NCI-H146 treated with DMSO at 0.1 percent for 48 hours (cell line): ENCODE data around the gene EIF4A3.
"Not testable (repeated sequence)": the region's sequence is repeated elsewhere in the genome, so short reads cannot be mapped to it uniquely, and the experiment has no call there.

ENCODE experiments used
- DNase-seq: peaks from one replicate; lab custom pipeline; 2025; ENCODE audit not compliant: unreplicated experiment; lab: John Stamatoyannopoulos, UW

EIF4A3 gene

DNA sequence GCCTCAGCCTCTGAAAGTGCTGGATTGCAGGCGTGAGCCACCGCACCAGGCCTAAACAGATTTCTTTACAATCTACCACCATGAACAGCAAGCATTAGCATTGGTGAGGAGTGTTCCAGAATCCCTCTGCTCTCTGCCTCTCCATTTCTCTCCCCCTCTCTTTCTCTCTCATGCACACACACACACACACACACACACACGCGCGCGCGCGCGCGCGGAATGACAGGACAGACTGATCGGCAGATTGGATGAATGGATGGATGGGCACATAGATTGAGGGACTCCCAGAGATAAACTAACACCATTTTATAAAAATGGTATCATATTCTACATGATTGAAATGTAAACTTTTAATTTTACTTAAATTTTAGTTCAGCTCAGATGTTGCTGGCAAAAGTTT is 26.2 kb upstream of the EIF4A3 start:
- DNase-seq = no peak

DNA sequence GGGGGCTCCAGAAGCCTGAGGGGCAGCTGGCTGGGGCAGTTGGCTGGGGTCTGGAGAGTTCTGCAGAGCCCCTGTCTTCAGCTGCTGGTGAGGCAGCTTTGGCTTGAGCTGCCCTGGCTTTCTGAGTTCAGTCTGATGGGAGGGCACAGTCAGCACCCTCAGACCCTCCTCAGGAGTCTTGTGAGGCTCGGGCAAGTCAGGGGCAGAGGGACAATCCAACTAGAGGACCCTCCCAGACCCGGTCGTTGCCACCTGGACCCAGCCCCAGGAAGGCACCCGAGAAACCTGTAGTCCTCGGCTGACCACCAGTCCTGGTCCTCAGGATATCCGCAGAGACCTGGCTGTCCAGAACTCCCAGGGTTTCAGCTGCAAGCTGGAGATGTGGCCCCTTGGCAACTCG is 24.8 kb upstream of the EIF4A3 start:
- no peak for DNase-seq

DNA sequence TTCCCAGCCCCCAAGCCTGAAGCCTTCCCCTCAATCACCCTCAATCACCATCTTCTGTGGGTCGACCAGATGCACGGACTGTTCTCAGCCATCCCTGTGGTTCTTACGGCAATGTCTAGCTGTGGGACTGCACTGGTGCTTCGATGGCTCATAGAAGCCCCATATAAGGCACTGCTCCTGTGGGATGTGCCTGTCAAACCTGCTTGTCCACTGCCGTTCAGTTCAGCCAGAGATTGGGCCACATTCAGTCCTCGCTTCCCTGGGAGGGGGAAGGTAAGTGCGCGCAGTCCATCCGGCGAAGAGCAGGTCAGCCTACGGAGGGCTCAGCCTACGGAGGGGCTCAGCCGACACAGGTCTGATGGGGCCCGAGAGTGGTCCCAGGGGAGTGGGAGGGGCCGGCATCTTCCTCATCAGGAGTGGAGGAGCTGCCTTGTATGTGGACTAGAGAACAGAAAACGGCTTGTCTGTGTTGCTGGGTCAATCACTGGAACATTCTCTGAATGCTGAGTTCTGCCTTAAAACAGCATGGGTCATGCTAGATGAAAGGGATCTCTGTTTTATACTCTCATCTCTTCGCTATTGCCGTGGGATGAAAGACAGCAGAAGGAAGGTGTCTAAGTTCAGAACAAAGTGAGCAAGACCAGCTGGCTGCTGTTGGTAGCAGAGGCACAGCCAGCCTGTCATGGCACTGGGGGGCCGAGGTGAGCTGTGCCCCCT is 23.0 kb upstream of the EIF4A3 start, which contains the start of gene CARD14:
Gene CARD14 (plus strand): TSS at position 247 of the 717 bp plus-strand sequence. CDS start 11,409 bp downstream, outside the sequence.
- no peak for DNase-seq

DNA sequence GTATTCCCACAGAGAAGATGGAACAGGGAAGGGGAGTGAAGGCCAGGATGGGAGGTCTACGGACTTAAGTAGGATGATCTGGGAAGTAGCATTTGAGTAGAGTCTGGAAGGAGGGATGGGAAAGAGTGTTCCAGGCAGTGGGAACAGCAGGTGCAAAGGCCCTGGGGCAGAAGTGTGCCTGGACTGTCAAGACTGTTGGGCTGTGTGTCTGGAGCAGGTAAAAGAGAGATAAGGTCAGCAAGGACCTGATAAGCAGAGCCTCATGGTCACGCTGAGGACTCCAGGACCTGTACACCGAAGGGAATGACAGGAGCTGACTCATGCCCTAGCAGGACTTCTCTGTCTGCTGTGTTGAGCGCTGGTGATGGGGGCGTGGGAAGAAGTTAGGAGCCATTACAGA is 22.2 kb upstream of the EIF4A3 start:
- DNase-seq = no peak

DNA sequence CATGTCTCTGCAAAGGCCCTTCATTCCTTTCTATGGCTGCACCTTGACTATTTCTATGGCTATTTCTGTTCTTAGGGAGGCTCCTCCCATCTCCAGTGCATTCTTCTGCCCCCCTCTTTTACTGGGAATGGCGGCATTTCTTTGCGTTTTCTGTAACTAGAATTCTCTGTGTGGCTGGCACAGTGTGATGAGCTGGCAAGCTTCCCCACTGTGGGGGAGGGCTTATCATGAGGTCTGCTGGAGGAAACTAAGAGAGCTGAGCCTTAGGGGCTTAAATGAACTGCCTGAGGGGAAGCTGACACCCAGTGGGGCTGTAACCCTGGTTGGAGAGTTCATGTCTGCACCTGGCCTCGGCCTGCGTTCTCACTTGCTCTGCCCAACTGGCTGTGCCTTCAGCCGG is 21.4 kb upstream of the EIF4A3 start:
- DNase-seq = peak; percentile 30

DNA sequence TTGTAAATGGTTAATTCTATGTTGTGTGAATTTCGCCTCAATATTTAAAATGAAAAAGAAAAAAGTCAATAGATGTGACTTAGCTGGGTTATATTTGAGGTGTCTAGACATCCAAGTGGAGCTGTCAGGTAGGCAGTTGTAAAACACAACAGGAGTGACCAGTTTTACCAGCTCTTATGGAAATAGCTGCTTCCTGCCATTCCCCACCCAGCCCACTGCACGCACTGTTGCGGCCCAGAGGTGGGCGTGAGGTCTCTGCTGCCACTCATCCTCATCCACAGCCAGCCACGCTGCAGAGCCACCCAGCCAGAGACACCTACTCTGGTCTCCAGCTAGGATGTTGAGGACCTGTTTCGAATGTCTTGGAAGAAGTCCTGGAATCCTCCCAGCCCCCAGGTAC is 19.5 kb upstream of the EIF4A3 start:
- no peak for DNase-seq

DNA sequence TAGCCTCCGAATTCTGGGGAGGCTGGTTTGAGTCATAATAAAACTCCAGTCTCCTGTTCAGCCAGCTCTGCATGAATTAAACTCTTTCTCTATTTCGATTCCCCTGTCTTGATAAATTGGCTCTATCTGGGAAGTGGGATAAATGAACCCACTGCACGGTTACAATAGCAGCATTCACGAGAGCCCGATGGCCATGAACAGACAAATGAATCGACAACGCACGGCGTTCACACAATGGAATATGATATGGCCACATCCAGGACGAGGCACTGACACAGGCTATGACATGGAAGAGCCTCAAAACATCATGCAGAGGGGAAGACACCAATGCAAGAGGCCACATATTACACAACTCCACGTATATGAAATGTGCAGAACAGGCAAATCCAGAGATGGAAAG is 17.3 kb upstream of the EIF4A3 start:
- no peak for DNase-seq

DNA sequence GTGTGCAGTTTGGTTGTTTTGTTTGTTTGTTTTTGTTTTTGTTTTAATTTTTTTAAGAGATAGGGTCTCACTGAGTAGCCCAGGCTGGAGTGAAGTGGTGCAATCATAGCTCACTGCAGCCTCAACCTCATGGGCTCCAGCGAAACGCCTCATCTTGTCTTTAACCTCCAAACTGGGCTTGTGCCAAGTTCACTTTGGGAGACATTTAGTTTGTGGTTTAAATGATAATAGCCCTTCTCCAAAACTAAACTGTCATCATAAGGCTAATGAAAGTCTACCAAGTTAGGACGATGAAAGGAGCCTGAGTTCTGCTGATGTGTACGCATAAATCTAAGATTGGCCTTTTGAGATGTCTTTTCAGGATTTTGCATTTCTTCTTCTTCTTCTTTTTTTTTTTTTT is 16.4 kb upstream of the EIF4A3 start:
- no peak for DNase-seq

DNA sequence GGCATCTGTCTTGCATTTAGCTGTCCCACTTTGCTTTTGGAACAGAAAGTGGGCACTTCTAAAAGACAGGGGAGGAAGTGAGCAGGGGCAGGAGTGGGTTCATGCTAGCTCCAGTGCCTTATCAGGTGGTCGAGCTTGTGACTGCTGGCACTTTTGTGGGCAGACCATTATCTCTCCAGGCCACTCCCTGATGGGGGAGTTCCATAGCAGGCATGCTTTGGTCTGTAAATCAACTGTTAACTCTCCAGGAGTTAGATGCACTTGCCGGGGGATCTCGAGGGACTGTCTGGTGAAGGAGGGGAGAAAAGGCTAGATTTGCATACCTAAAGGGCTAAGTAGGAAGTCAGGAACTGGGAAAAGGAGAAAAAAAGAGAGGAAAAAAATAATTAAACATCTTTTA is 13.6 kb upstream of the EIF4A3 start:
- no peak for DNase-seq

DNA sequence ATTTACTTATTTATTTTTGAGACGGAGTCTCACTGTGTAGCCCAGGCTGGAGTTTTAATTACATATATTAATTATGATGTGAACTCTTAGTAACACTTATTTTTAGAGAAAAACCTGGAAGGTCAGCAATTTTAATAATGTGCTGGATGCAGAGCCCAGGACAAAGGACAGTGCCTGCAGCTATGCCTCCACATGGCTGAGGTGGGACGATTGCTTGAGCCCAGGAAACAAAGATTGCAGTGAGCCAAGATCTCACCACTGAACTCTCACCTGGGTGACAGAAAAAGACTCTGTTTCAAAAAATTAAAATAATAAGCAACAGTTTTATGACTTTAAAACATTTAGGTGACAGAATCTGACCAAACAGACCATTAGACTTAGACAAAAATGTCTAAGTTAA is 11.9 kb upstream of the EIF4A3 start:
- DNase-seq = no peak

DNA sequence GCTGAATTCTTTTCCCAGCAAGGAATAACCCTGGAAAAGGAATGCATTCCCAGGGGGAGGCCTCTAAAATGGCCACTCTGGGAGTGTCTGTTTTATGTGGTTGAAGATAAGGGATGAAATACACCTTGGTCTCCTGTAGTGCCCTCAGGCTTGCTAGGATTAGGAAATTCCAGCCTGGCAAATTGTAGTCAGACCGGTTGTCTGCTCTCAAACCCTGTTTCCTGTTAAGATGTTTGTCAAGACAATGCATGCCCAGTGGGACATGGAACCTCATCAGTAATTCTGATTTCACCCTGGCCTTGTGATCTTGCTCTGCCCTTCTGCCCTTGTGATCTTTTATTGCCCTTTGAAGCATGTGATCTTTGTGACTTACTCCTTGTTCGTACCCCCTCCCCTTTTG is 8.7 kb upstream of the EIF4A3 start:
- not testable (repeated sequence) for DNase-seq

DNA sequence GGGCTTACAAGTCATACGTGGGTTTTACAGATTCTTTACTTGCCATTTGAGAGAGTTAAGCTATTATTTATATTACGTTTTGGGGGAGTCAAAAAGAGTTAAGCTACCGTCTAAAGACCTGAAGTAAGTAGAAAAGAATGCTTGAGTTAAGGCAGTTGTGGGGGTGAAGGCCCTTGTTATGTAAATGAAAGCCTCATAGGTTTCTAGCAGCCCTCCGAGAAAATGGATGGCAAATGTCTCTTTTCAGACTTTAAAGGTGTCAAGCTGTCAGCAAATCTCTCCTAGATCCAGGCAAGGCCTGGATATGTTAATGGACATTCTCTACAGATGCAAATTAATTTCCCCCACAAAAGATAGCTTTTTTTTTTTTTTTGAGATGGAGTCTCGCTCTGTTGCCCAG is 7.2 kb upstream of the EIF4A3 start:
- DNase-seq = no peak

DNA sequence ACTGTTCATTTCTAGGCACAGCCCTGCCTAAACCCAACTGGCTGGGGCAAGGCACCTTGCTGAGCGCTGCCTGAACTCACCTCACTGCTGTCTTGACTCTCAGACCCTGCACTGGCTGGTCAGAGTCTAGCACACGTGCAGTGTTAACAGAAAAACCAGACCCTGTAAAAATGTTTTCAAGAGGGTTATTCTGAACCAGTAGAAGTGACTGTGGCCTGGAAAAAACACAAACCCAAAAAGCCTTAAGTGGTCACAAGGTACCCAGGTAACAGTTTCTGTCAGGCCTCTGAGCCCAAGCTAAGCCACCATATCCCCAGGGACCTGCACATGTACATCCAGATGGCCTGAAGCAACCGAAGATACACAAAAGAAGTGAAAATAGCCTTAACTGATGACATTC is 6.1 kb upstream of the EIF4A3 start:
- DNase-seq = no peak

DNA sequence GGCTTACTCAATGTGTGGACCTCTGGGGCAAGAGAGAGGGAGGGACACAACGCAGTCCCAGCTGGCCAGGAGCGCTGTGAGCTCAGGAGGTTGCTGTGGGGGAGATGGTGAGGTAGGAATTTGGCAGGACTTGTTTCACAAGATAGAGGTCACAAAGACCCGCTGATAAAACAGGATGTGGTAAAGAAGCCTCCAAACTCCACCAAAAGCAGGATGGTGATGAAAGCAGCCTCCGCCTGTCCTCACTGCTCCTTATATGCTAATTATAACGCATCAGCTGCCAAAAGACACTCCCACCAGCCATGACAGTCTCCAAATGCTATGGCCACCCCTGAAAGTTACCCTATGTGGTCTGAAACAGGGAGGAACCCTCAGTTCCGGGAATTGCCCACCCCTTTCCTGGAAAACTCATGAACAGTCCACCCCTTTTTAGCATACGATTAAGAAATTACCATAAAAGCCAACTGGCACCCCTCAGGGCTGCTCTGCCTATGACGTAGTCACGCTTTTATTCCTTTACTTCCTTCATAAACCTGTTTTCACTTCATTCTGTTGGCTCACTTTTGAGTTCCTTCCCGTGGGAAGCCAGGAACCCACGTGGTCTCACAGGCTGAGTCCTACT is 5.3 kb upstream of the EIF4A3 start:
- DNase-seq = no peak

DNA sequence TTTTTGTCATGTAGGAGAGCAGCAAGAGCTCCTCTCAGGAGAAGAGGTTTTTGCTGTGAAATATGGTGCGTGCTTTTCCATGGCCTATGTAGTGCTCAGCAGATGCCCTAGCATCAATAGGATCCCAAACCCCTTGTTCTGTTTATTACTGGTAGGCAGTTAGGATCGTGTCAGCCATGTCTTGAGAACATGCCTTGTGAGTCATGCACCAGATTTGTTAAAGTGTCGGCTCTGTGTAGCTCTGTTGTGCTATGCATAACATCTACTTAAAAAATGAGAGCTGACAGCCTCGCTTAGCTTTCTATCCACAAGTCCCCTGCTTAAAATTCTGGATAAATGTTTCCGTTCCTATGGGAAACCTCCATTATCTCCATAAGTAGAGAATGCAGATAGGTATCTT is 4.4 kb upstream of the EIF4A3 start:
- DNase-seq = no peak

DNA sequence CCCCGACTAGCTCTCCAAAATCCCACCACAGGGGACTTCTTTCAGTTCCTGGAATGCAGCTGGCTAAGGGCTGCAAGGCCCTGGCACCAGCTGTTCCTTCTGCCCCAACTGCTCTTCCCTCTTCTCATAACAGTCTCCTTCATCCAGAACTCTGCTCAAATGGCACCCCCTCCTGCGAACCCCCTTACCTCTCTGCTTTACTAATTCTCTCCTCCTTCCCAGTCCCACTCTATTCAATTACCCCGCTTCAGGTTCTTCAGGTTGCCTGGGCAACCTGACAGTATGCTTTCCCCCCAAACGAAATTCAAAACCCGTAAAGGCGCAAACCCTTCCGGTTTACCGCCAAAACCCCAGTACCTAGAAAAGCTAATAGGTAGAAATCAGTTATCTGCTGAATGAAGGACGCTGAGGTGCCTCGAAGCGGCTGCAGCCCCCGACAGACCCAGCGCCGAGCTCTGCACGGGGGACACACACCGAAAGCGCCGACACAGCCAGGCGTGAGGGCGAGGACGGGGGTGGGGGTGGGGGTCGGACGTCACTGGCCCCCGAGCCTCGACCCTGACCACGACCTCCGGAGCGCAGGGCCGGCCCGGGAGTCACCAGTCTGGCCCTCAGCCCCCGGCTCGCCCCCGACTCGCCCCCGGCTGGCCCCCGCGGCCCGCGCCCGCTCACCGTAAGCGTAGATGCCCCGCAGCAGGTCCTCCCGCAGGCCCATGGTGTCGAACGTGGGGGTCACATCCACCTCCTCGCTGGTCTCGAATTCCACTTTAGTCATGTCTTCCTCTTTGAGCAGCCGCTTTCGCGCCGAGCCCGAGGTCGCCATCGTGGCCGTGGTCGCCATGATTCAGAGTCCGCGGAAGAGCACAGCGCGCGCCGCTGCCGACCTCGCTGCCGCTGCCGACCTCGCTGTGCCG is 550 bp downstream of the EIF4A3 start:
- DNase-seq = peak; percentile 27

DNA sequence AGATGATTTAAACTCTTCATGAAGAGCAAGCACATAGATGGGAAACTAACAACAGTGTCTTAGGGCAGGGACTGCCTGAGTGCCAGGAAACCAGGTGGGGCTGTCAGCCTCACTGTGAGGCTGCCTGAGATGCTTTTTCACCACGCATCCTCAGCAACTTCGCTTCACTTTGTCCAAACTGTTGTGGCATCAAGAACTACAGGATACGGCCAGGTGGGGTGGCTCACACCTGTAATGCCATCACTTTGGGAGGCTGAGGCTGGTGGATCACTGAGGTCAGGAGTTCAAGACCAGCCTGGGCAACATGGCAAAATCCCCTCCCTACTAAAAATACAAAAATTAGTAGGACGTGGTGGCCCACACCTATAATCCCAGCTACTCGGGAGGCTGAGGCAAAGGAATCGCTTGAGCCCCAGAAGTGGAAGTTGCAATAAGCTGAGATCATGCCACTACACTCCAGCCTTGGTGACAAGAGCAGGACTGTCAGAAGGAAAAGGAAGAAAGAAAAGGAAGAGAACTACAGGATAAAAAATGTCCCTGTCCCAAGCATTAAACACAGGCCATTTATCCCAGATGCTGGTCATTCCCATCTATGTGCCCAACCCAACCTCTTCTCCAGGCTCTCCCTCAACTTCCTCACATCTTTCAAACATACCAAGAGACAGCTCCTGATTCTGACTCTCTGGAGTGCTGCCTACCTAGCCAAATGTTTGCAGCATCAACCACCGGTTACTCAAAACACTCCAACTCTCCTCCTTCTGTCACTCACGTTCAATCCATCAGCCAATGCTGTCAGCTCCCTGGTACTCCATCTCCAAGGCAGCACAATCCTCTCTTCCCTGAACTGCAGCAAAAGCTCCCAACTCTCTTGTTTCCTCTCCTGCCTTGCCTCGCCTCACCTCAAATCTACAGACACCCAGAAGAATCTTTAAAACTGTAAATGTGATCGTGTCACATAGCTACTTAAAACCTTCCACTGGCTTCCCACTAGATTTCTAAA is 1.6 kb downstream of the EIF4A3 start:
- DNase-seq = no peak

DNA sequence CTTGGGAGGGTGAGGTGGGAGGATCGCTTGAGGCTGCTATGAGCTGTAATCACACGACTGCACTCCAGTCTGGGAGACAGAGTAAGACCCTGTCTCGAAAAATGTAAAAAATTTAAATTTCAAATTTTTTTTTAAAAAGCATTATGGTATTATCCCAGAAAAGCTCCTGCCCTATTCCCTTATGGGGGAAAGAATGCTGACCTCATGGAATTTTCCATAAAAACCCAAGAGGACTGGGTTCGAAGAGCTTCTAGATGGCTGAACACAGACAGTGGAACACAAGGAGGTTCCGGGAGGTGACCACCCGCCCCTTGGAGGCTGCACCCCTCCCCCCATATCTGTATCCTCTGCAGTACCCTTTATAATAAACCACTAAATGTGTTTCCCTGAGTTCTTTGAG is 4.0 kb downstream of the EIF4A3 start:
- DNase-seq = no peak

DNA sequence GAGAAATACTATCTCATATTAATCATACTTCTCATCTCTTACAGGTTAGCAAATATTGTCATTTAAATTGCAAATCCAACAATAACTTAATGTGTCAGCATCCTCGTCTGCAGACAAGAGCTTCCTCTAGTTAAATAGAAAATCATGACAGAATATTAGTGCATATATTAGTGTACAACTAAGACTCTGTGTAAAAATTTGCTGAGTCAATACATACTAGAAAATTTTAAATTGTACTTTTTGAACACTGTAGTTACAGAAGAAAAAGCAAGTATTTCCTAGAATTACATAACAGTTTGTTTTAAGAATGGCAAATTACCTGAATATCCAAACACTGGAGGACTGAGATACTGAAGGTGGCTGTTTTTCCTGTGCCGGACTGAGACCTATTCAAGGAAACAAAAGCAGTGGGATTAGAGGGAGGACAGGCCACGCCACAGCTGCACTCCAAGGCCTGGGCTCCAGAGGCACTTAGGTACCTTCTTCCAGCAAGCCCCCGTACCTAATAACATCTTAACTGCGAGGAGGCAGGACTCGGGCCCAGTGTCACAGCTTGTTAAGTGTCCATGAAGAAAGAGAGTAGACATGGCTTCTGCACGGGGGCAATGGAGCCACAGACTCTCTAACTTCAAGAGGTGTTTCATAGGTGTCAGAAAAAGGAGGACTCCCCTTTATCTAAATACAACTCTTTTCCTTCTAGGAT is 5.3 kb downstream of the EIF4A3 start:
- no peak for DNase-seq

DNA sequence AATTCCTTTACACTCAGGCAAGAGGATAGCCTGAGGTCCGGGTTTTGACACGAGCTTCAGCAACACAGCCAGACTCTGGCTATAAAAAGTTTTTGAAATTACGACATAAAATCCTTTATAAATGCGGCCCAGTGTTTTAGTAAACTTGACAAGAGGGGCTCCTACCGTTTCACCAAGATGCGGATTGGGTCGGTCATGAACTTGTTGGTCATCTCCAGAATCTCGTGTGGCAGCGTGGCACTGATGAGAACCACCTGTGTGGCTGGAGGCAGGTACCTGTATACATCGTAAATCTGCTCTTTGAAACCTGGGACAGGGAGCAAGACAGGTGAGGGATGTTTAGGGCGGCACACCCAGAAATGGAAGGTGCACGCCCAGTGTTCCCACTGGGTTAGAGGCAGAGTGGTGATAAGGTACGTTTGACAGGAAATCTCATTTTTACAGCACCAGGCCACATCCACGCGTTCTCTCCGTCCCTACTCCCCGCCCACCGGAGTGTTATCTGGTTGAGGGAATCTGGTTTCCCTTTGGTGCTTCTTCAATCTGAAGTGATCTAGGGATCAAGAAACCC is 8.0 kb downstream of the EIF4A3 start:
- DNase-seq = no peak
